ENCODE data around the gene GJB3.
A peak's percentile ranks its signal among the peaks of the same experiment; 100 is the strongest.
"Not testable (repeated sequence)": the region's sequence is repeated elsewhere in the genome, so short reads cannot be mapped to it uniquely, and the experiment has no call there.

Gene GJB3

GRCh38 chr1:34781071-34781843 is at the start of gene GJB3:
GJB3 (plus strand) TSS chr1:34781214; CDS start chr1:34784763, 3,549 bp downstream.
- DNase-seq (ENCODE audit: low spot score), result peak; percentile 28

- DNase-seq (ENCODE audit: low spot score), result not testable (repeated sequence)
These were observed 48.2 kb upstream of the GJB3 start for GRCh38 chr1:34732831-34733230.

DNA sequence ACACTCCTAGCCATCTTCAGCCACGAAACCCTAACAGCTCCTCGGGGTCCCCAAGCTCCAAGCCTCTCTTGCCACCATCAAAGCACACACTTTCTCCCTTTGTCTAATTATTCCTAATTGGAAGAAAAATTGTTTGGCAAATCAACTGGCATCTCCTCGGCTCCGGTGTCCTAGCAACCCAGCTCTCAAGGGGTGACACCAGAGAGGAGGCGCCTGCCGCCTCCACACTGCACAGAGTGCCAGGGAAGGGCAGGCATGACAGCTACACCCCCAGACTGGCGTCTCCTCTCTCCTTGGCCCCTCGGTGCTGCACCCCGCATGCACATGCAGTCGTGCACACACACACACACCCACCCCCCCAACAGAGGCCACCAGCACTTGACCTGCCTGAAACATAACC is 44.3 kb upstream of the GJB3 start:
- no peak for DNase-seq (ENCODE audit: low spot score)

- not testable (repeated sequence) for DNase-seq (ENCODE audit: low spot score)
These were observed 43.8 kb upstream of the GJB3 start for GRCh38 chr1:34737236-34737635.

- DNase-seq (ENCODE audit: low spot score), result no peak
These were observed 41.4 kb upstream of the GJB3 start for GRCh38 chr1:34739613-34740012.

DNA sequence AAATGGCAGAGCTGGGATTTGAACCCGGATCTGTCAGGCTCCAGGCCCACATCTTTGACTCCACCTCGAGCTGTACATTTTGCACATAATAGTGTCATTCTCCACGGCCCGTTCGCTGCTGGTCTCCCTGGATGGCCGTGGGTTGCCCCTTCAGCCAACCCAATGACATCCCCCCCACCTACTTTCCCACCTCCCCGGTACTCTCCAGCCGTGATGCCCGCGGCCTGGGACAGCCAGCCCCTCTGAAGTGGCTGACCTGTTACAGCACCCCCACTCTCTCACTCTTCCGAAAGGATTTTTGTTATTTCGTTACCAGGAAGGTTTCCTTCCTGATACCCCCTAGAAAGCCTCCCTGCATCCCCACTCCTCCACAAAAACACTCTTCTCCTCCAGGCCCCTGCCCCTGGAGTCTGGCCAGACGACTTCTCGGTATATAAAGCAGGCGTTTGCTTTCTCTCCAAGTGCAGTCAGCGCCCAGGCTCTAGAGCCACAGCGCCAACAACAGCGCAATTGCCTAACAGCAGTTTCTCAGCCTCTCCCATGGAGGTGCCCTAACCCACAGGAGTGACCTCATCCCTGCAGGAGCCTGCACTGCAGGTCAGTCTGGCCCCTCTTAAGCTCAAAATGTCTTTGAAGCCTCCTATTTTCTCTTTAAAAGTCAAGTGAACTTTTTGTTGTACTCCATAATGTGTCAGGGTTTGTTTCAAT is 40.7 kb upstream of the GJB3 start:
- no peak for DNase-seq (ENCODE audit: low spot score)

DNA sequence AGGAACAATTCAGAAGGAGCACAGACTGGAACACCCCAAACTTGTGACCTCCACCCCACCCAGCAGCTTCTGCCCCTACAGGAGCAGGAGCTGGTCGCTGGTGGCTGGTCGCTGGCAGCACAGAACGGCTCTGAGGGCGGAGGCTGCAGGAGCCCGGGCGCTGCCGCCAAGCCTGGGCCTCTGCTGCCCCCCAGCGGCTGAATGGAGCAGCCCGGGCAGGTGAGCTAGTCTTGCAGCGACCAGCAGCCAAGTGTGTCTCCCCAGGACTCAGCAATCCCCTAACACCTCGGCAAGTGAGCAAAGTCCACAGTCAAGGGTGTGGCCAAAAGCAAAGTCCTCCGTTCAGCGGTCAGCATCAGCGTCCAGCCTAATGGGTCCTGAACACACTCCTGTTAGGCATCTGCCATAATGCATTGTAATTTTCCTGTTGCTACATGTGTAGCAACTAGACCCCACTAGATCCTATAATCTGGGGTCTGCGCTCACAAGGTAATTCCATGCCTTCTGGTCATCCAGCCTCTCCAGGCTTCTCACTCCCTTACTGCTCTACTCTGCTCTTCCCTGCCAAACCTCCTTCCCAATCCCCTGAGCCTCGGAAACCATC is 38.2 kb upstream of the GJB3 start:
- peak; percentile 90 for DNase-seq (ENCODE audit: low spot score)

- DNase-seq (ENCODE audit: low spot score), result no peak
These were observed 37.2 kb upstream of the GJB3 start for GRCh38 chr1:34743775-34744174.

DNA sequence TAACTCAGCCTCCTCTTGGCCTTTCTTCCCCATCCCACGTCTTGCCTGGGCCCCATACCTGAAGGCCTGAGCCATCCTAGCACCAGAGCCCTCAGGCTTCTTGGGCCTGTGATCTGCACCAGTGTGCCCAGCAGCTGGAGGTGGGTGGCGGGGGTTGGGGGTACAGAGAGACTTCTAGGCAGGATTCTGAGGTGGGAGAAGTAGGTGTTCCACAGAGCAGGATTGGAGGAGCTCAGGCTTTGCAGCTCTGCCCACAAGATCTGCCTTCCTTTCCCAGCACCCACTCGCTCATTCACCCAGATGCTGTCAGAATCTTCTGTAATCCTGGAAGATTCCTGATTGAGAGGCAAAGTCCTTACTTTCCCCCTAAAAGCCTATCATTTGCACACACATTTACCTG is 36.2 kb upstream of the GJB3 start:
- no peak for DNase-seq (ENCODE audit: low spot score)

DNA sequence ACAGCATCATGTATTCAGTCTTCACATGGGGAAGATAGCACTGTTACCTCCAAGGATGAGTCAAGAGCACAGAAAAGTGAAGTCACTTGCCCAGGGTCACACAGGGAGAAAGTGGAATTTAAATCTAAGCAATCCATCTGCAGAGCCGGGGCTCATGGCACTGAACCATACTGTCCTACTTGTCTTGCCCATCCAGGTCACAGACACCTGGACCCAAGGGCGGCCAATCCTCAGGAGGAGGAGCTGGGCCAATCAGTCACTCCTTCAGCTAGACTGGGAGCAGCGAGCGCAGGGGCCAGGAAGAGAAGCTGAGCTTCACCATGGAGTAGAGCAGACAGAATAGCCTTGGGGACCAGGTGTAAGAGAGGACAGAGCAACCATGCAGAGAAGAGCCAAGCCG is 35.3 kb upstream of the GJB3 start:
- no peak for DNase-seq (ENCODE audit: low spot score)

DNA sequence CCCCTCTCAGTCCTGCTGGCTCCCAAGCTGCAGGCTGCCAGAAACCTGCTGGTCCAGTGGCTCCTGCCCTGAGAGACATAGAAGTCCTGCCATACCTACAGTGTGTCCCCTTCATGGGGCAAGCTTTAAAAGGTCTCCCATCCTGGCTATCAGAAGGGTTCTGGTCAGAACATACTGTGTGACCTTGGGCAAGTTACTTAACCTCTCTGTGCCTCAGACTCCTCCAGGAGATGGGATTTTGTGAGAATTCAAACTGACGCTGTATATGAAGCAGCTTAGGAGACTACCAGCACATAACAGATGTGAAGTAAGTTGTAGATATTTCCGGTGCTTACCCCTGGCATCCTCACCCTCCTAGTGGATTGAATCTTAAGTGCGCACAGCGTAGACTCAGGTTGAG is 34.9 kb upstream of the GJB3 start:
- DNase-seq (ENCODE audit: low spot score), result no peak

- DNase-seq (ENCODE audit: low spot score), result no peak
These were observed 34.0 kb upstream of the GJB3 start for GRCh38 chr1:34746785-34747637.

- no peak for DNase-seq (ENCODE audit: low spot score)
These were observed 33.4 kb upstream of the GJB3 start for GRCh38 chr1:34747638-34747941.

DNA sequence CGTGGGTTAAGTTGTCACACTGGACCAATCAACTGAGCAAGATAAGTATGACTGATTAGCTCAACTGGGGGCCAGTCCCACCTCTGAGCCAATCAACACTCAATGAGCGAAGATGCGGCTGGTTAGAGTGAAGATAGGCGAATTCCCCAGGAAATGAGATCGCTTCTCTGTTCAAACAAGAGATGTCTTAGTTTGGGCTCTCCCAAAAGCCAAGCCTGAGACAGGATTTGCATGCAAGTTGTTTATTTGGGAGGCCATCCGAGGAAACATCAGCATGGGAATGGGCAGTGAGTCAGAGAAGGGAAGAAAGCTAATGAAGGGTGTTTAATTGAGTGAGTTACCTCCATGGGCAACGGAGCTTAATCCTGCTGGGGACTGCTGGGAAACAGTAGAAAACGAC is 31.0 kb upstream of the GJB3 start:
- DNase-seq (ENCODE audit: low spot score), result no peak

- no peak for DNase-seq (ENCODE audit: low spot score)
These were observed 30.4 kb upstream of the GJB3 start for GRCh38 chr1:34750610-34751009.

GRCh38 chr1:34753163-34753562 is 27.9 kb upstream of the GJB3 start:
- no peak for DNase-seq (ENCODE audit: low spot score)

DNA sequence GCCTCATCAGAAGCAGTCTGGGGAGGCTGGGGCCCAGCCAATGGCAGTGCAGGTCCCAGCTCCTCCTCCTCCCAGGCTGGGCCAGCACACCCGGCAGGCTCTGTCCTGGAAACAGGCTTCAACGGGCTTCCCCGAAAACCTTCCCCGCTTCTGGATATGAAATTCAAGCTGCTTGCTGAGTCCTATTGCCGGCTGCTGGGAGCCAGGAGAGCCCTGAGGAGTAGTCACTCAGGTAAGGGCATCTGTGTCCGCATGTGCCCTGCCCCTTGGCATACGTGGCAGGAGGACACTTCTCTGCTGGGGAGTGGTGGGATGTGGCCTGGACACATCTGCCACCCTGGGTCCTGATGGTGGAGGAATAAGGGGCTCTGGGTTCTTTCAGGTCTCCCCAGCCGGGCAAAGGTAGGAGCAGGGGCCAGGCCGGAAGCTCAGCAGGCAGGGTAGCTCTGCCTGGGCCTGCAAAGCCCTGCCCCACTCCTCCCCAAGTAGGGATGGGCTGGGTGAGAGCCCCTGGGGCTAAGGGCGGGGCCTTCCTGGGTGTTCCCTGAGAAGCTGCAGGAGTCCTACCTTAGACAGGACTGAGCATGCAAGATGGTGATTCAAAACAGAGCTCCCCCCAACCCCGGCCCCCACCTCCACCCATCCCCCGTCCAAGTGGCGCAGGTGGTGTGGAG is 25.9 kb upstream of the GJB3 start, which contains the start of gene GJB5:
GJB5 (plus strand) TSS at position 84 of the 674 bp plus-strand sequence. CDS start 2,284 bp downstream, outside the sequence.
- DNase-seq (ENCODE audit: low spot score), result no peak

GRCh38 chr1:34755961-34756360 is 25.1 kb upstream of the GJB3 start:
- no peak for DNase-seq (ENCODE audit: low spot score)

- DNase-seq (ENCODE audit: low spot score), result no peak
These were observed 23.6 kb upstream of the GJB3 start for GRCh38 chr1:34757386-34757785.

- no peak for DNase-seq (ENCODE audit: low spot score)
These were observed 22.3 kb upstream of the GJB3 start for GRCh38 chr1:34758751-34759150.

- no peak for DNase-seq (ENCODE audit: low spot score)
These were observed 21.3 kb upstream of the GJB3 start, which contains the start of gene GJB4 for GRCh38 chr1:34759503-34760357. GJB4 (plus strand) TSS chr1:34759740; CDS start chr1:34761255, 1,515 bp downstream.
